GM12878 (cell line): ENCODE results near the gene CDYL2. TPM values are rescaled to one million over a fixed set of nuclear protein-coding genes. Genes with fewer than 3 reads are reported as not detected.

Experiments
- ATAC-seq: fragments of 200-7000 bp; cut with Tn5 transposase; 3 replicates; pipeline ENCODE4 v1.9.1; 2020; ENCODE audit warnings: mild to moderate bottlenecking, moderate library complexity
- BruUV-seq: library from RNA; stranded (reverse); fragments of 400-500 nt; replicated peaks from 2 replicates; lab custom pipeline; 2021; lab: Mats Ljungman, UMichigan
- CTCF ChIA-PET: fragments of 300-600 bp; sonication (Branson Sonifier 250); formaldehyde crosslinking; extraction: SDS; loops from one replicate; lab custom pipeline; 2021; ENCODE audit warnings: inconsistent platforms; lab: Yijun Ruan, JAX
- POLR2A ChIA-PET: fragments of 350-600 bp; formaldehyde crosslinking; extraction: SDS; loops from one replicate; lab custom pipeline; 2021; ENCODE audit warnings: inconsistent platforms; lab: Charles Lee
- RAD21 ChIA-PET: fragments of 300-600 bp; sonication (Branson Sonifier 250); formaldehyde crosslinking; loops from one replicate; lab custom pipeline; 2023; ENCODE audit warnings: antibody characterized with exemption; ENCODE audit not compliant: unreplicated experiment; lab: Charles Lee
- SMC1A ChIA-PET: fragments of 300-600 bp; sonication (Branson Sonifier 250); formaldehyde crosslinking; loops from one replicate; lab custom pipeline; 2023; ENCODE audit not compliant: unreplicated experiment, uncharacterized antibody; lab: Charles Lee
- DNase-seq: peaks from one replicate; pipeline ENCODE4 v3.0.0-alpha.2; 2011; ENCODE audit warnings: low read depth, low spot score
- FAIRE-seq: peaks from 3 replicates; lab custom pipeline; 2011; peaks lifted over from hg19 to GRCh38; lab: Jason Lieb, UNC
- H2AFZ ChIP-seq: 2 replicates; pipeline ENCODE4 v1.6.0; 2011; ENCODE audit warnings: low read depth, low read length, control low read depth; ENCODE audit not compliant: control insufficient read depth
- H3K27ac ChIP-seq: 2 replicates; pipeline ENCODE4 v1.5.1; 2011; ENCODE audit warnings: control low read depth; ENCODE audit not compliant: control insufficient read depth, insufficient read depth
- H3K27me3 ChIP-seq, 2 experiments: replicated peaks in 1 of 2; 2 replicates each; pipeline versions ENCODE4 v1.6.0 to v1.6.1; 2011; ENCODE audit warnings: low read length in 1 of 2; ENCODE audit not compliant: control insufficient read depth in 2 of 2, insufficient read depth in 2 of 2
- H3K36me3 ChIP-seq, 2 experiments: 2 replicates each; pipeline ENCODE4 v1.5.1; 2011; ENCODE audit warnings: low read length in 1 of 2; ENCODE audit not compliant: control insufficient read depth in 2 of 2, insufficient read depth in 2 of 2
- H3K4me1 ChIP-seq: 2 replicates; pipeline ENCODE4 v1.6.1; 2011; ENCODE audit warnings: mild to moderate bottlenecking, low read length, moderate library complexity, mixed read lengths; ENCODE audit not compliant: control insufficient read depth, insufficient read depth
- H3K4me2 ChIP-seq: 2 replicates; pipeline ENCODE4 v1.6.0; 2011; ENCODE audit warnings: control low read depth; ENCODE audit not compliant: control insufficient read depth, insufficient read depth
- H3K4me3 ChIP-seq: fragments of 200-600 bp; sonication (generic); 2 replicates; pipeline ENCODE4 v1.5.1; 2016
- H3K79me2 ChIP-seq: 2 replicates; pipeline ENCODE4 v1.6.0; 2011; ENCODE audit warnings: low read length; ENCODE audit not compliant: control insufficient read depth, insufficient read depth
- H3K9ac ChIP-seq: 2 replicates; pipeline ENCODE4 v1.8.0; 2011; ENCODE audit warnings: low read length, control low read depth, mixed read lengths; ENCODE audit not compliant: control insufficient read depth, insufficient read depth
- H3K9me3 ChIP-seq: replicated peaks from 3 replicates; pipeline ENCODE4 v1.5.1; 2011; ENCODE audit warnings: mild to moderate bottlenecking, low read length; ENCODE audit not compliant: control insufficient read depth, insufficient read depth
- H4K20me1 ChIP-seq: 2 replicates; pipeline ENCODE4 v1.6.0; 2011; ENCODE audit not compliant: control insufficient read depth, insufficient read depth
- CHD4 ChIP-seq: fragments of 200-600 bp; sonication (generic); IDR thresholded peaks from 2 replicates; pipeline ENCODE4 v1.6.1; 2016; ENCODE audit warnings: mild to moderate bottlenecking
- IKZF2 ChIP-seq, 2 experiments: fragments of 450-650 bp; IDR thresholded peaks; 2 replicates each; pipeline ENCODE4 v1.6.1; 2017; ENCODE audit warnings: mild to moderate bottlenecking in 2 of 2, moderate library complexity in 2 of 2
- JUNB ChIP-seq: IDR thresholded peaks from 2 replicates; pipeline ENCODE4 v1.6.1; 2016; ENCODE audit warnings: antibody characterized with exemption, mild to moderate bottlenecking
- KDM1A ChIP-seq: fragments of 200-600 bp; sonication (generic); IDR thresholded peaks from 2 replicates; pipeline ENCODE4 v1.6.1; 2016; ENCODE audit warnings: borderline replicate concordance
- MTA2 ChIP-seq: fragments of 450-650 bp; IDR thresholded peaks from 2 replicates; pipeline ENCODE4 v1.6.1; 2016; ENCODE audit warnings: low read depth, mild to moderate bottlenecking, moderate library complexity
- MYB ChIP-seq: fragments of 150-350 bp; IDR thresholded peaks from 2 replicates; pipeline ENCODE4 v1.6.1; 2014; ENCODE audit warnings: mild to moderate bottlenecking, low read depth, low read length, borderline replicate concordance
- NFXL1 ChIP-seq: fragments of 450-650 bp; IDR thresholded peaks from 2 replicates; pipeline ENCODE4 v1.6.1; 2017; ENCODE audit warnings: antibody characterized with exemption, mild to moderate bottlenecking, borderline replicate concordance
- POLR2AphosphoS2 ChIP-seq: IDR thresholded peaks from 2 replicates; pipeline ENCODE4 v1.6.1; 2011; ENCODE audit warnings: low read depth, mild to moderate bottlenecking, low read length, improper control_type of control experiment, moderate library complexity
- SP1 ChIP-seq: IDR thresholded peaks from one replicate; pipeline ENCODE4 v1.6.1; 2011; ENCODE audit warnings: low read depth, low read length
- SPI1 ChIP-seq: IDR thresholded peaks from 2 replicates; pipeline ENCODE4 v1.6.1; 2011; ENCODE audit warnings: low read depth, mild to moderate bottlenecking, low read length, moderate library complexity, borderline replicate concordance; ENCODE audit not compliant: insufficient read depth
- SRF ChIP-seq, 2 experiments: IDR thresholded peaks; 2 replicates each; pipeline ENCODE4 v1.6.1; 2011; ENCODE audit warnings: low read depth in 2 of 2, low read length in 2 of 2, mild to moderate bottlenecking in 1 of 2, moderate library complexity in 1 of 2
- STAT1 ChIP-seq: fragments of 450-650 bp; conservative IDR thresholded peaks from 2 replicates; pipeline ENCODE4 v1.6.1; 2014; ENCODE audit warnings: antibody characterized with exemption, mild to moderate bottlenecking
- ZNF207 ChIP-seq: fragments of 450-650 bp; IDR thresholded peaks from 2 replicates; pipeline ENCODE4 v1.6.1; 2014; ENCODE audit warnings: antibody characterized with exemption, mild to moderate bottlenecking, borderline replicate concordance
- WGBS: methylation state at CpG from one replicate; pipeline ENCODE4 v1.1.6; 2016; ENCODE audit warnings: low lambda C conversion rate; ENCODE audit not compliant: insufficient replicate concordance, insufficient coverage; ENCODE audit errors: missing lambda C conversion rate; 5-methylcytosine and 5-hydroxymethylcytosine counted together
- in situ Hi-C: fragments of 300-500 bp; cut with MboI; formaldehyde crosslinking; loops from 9 replicates; pipeline ENCODE4 v1.14.3; 2018; ENCODE audit warnings: mixed read lengths
- intact Hi-C: fragments of 100-400 bp; cut with micrococcal nuclease; formaldehyde crosslinking; loops from one replicate; pipeline ENCODE4 v1.14.2; 2022; ENCODE audit not compliant: unreplicated experiment
- polyA plus RNA-seq, 11 experiments: library from polyadenylated mRNA; depleted of rRNA in 4 of 11; unstranded in 6 of 11; stranded (reverse) in 5 of 11; fragments of >200 nt; fragmentation: Nextera tagmentation in 4 of 11; fragmentation: Illumina TruSeq in 1 of 11; extraction: Ambion mirVana in 4 of 11; extraction: Trizol in 1 of 11; gene quantifications; 1 replicate in 1 of 11; 2 replicates in 10 of 11; pipeline versions ENCODE4 v1.2.1 to v1.2.3, GENCODE V29; 2011 to 2016; ENCODE audit warnings: inconsistent platforms in 2 of 11, missing spikeins in 2 of 11, low read depth in 1 of 11
- total RNA-seq, 4 experiments: library from RNA; depleted of rRNA in 3 of 4; stranded (reverse); fragments of >200 nt in 3 of 4; fragmentation: Illumina TruSeq in 1 of 4; extraction: Trizol in 1 of 4; gene quantifications; 2 replicates each; pipeline versions ENCODE4 v1.2.1 to v1.2.3, GENCODE V29; 2013 to 2021
- TF ChIP-seq, protein P1 (sequence below): fragments of 450-650 bp; IDR thresholded peaks from 2 replicates; pipeline ENCODE4 v1.6.1; 2017; ENCODE audit warnings: antibody characterized with exemption, mild to moderate bottlenecking, moderate library complexity
- TF ChIP-seq, protein P2 (sequence below): fragments of 450-650 bp; formaldehyde crosslinking; IDR thresholded peaks from 2 replicates; pipeline ENCODE4 v1.5.0; 2022; ENCODE audit warnings: mild to moderate bottlenecking, missing genetic modification characterization

Gene CDYL2
- total and polyA plus RNA-seq, 10 of the 15 experiments (the other 5 are each of a cell fraction or from before 2014, with no cell fraction given), result 0.27 to 22.9 (median 3.9) TPM

DNA sequence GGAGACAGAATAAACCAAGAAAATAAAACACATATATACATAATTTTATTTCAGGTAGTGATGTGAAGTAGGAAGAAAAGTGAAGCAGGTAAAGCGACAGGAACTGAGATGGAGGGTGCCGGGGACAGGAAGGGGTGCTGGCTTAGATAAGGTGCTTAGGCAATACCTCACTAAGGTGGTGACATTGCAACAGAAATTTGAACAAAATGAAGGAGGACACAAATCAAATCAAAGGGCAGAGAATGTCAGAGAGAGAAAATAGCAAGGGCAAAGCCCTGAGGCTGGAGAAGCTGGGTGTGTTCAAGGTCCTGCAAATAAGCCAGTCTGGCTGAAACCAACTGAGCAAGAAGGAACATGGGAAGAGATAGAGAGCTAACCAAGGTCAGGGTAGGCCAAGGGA is 5.0 kb upstream of the CDYL2 start:
- no peaks in the 10 kb centered on the region for H3K4me1 ChIP-seq
- no peaks in the 10 kb centered on the region for H3K36me3 ChIP-seq
- H4K20me1 ChIP-seq, result no peaks in the 10 kb centered on the region
- H3K4me3 ChIP-seq, result no peak overlapping the region
- ATAC-seq (no peak), DNase-seq (no peak), FAIRE-seq (no peak)
- ChIA-PET POLR2A (no interaction called here), SMC1A (interaction anchor here (1.2 kb wide), 1 partner anchor 282 kb away, joined by 6 read pairs; no protein-coding TSS in a partner anchor), CTCF (no interaction called here), RAD21 (no interaction called here)
- WGBS, result 90% methylated on average over 2 of the region's 2 CpGs
- H3K9ac ChIP-seq, result no peak overlapping the region
- intact Hi-C loops, result no loop called here
- BruUV-seq, result no TSS peak
- H3K4me2 ChIP-seq, result no peak overlapping the region
- H3K9me3 ChIP-seq, result no peaks in the 10 kb centered on the region
- H3K27ac ChIP-seq, result no peak overlapping the region
- in situ Hi-C loops, result no loop called here
- H2AFZ ChIP-seq, result no peak overlapping the region
- H3K27me3 ChIP-seq, result no peaks in the 10 kb centered on the region
- H3K79me2 ChIP-seq, result no peaks in the 10 kb centered on the region
- TF ChIP-seq, protein P1, sequence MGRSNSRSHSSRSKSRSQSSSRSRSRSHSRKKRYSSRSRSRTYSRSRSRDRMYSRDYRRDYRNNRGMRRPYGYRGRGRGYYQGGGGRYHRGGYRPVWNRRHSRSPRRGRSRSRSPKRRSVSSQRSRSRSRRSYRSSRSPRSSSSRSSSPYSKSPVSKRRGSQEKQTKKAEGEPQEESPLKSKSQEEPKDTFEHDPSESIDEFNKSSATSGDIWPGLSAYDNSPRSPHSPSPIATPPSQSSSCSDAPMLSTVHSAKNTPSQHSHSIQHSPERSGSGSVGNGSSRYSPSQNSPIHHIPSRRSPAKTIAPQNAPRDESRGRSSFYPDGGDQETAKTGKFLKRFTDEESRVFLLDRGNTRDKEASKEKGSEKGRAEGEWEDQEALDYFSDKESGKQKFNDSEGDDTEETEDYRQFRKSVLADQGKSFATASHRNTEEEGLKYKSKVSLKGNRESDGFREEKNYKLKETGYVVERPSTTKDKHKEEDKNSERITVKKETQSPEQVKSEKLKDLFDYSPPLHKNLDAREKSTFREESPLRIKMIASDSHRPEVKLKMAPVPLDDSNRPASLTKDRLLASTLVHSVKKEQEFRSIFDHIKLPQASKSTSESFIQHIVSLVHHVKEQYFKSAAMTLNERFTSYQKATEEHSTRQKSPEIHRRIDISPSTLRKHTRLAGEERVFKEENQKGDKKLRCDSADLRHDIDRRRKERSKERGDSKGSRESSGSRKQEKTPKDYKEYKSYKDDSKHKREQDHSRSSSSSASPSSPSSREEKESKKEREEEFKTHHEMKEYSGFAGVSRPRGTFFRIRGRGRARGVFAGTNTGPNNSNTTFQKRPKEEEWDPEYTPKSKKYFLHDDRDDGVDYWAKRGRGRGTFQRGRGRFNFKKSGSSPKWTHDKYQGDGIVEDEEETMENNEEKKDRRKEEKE, result no peak
- no peak for TF ChIP-seq ZNF207
- TF ChIP-seq MYB, result no peak
- no peak for TF ChIP-seq SRF (IDR thresholded peaks at IDR 0.05; ENCODE audit: low read depth in 2 of 2, low read length in 2 of 2)
- TF ChIP-seq MTA2, result no peak
- no peak for TF ChIP-seq JUNB
- TF ChIP-seq STAT1, result no peak
- TF ChIP-seq KDM1A, result no peak
- TF ChIP-seq POLR2AphosphoS2, result no peak
- TF ChIP-seq IKZF2 (IDR thresholded peaks at IDR 0.05), result no peak
- TF ChIP-seq, protein P2, sequence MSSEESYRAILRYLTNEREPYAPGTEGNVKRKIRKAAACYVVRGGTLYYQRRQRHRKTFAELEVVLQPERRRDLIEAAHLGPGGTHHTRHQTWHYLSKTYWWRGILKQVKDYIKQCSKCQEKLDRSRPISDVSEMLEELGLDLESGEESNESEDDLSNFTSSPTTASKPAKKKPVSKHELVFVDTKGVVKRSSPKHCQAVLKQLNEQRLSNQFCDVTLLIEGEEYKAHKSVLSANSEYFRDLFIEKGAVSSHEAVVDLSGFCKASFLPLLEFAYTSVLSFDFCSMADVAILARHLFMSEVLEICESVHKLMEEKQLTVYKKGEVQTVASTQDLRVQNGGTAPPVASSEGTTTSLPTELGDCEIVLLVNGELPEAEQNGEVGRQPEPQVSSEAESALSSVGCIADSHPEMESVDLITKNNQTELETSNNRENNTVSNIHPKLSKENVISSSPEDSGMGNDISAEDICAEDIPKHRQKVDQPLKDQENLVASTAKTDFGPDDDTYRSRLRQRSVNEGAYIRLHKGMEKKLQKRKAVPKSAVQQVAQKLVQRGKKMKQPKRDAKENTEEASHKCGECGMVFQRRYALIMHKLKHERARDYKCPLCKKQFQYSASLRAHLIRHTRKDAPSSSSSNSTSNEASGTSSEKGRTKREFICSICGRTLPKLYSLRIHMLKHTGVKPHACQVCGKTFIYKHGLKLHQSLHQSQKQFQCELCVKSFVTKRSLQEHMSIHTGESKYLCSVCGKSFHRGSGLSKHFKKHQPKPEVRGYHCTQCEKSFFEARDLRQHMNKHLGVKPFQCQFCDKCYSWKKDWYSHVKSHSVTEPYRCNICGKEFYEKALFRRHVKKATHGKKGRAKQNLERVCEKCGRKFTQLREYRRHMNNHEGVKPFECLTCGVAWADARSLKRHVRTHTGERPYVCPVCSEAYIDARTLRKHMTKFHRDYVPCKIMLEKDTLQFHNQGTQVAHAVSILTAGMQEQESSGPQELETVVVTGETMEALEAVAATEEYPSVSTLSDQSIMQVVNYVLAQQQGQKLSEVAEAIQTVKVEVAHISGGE (CRISPR knock-in tag), result no peak
- TF ChIP-seq NFXL1, result no peak
- no peak for TF ChIP-seq SPI1
- no peak for TF ChIP-seq CHD4
- TF ChIP-seq SP1, result no peak
